NCI-H345 treated with DMSO at 0.1 percent for 48 hours (cell line): ENCODE measurements around the gene SPEM1.
"Not testable (repeated sequence)": the region's sequence is repeated elsewhere in the genome, so short reads cannot be mapped to it uniquely, and the experiment has no call there.

Experiments
- DNase-seq: peaks from one replicate; lab custom pipeline; 2025; ENCODE audit not compliant: unreplicated experiment; lab: John Stamatoyannopoulos, UW

The SPEM1 gene

GRCh38 chr17:7467498-7467897 lies 47.4 kb downstream of the SPEM1 start:
- DNase-seq: no peak

- DNase-seq: no peak
Measured at GRCh38 chr17:7468290-7468689, 48.2 kb downstream of the SPEM1 start.

GRCh38 chr17:7468804-7469389 lies 48.8 kb downstream of the SPEM1 start:
- DNase-seq: no peak

- not testable (repeated sequence) for DNase-seq
Measured at GRCh38 chr17:7469843-7470242, 49.7 kb downstream of the SPEM1 start.

GRCh38 chr17:7470457-7470973 lies 50.4 kb downstream of the SPEM1 start:
- DNase-seq: not testable (repeated sequence)
